ENCODE results near the gene AGK.
A peak's percentile ranks its signal among the peaks of the same experiment; 100 is the strongest.
"Not testable (repeated sequence)": the region's sequence is repeated elsewhere in the genome, so short reads cannot be mapped to it uniquely, and the experiment has no call there.

Gene AGK

DNA sequence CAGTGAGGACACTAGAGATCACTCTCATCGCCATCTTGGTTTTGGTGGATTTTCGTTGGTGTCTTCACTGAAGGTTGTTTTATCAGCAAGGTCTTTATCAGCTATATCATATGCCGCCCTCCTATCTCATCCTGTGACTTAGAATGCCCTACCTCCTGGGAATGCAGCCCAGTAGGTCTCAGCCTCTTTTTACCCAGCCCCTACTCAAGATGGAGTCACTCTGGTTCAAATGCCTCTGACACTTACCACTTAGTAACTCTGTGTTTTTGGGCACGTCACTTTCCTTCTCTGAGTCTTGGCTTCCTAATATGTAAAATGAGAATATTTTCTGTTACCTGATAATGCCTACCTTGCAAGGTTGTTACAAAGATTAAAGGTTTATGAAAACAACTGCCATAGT lies 37.7 kb downstream of the AGK start:
- DNase-seq: no peak

DNA sequence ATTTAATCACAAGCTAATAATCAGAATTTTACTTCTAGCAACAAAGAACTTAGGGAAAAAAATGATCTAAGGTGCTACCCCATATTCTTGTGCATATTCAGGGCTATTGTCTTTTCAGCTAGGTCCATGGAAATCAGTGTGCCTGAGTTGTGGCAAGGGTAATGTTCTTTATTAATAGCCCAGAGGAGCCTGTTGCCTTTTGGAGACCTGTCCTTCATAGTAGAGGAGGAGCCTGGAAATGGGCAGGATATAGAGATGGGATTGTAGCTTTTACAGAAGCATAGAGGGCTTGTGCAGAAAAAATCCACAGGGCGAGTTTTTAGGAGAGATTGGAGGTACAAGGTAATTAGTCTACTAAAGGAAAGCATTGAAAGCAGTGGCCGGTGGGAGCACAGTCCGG lies 38.9 kb downstream of the AGK start:
- no peak for DNase-seq

DNA sequence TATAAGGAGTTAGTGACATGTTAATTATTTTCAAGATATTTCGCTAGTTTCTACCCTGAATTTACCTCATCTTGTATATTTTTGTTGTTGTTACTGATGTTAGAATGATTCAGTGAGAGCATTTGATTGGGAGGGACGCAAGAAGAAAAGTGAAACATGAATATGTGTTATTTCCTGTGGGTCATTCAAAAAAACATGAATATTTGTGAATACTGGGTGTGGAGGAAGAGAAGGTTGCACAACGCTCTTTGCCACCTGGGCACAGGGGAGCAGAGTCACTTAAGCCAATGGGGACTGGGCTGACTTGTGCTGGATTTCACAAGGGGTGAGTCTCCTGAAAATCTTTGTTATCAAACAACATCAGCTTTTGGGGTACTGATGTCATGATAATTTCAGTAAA lies 39.5 kb downstream of the AGK start:
- no peak for DNase-seq

- peak; percentile 72 for DNase-seq
Measured at GRCh38 chr7:141593134-141593533, 41.9 kb downstream of the AGK start.

GRCh38 chr7:141597966-141598365 lies 46.8 kb downstream of the AGK start:
- no peak for DNase-seq

DNA sequence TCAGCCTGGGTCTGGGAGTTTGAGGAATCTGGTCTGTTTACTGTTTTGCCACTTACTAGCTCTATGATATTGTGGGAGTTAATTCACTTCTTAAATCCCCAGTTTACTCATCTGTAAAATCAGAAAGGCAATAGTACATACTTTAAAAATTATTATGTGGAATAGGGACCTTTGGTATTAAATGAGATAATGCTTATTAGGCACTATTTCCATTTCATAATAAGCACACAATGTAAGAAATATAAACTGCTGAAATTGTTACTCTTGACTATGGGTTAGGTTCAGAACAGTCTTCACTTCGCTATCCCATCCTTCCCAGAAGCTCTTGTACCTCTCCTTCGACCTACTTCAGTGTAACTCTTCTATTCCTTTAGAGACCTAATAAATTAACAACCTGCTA lies 47.2 kb downstream of the AGK start:
- DNase-seq: no peak

DNA sequence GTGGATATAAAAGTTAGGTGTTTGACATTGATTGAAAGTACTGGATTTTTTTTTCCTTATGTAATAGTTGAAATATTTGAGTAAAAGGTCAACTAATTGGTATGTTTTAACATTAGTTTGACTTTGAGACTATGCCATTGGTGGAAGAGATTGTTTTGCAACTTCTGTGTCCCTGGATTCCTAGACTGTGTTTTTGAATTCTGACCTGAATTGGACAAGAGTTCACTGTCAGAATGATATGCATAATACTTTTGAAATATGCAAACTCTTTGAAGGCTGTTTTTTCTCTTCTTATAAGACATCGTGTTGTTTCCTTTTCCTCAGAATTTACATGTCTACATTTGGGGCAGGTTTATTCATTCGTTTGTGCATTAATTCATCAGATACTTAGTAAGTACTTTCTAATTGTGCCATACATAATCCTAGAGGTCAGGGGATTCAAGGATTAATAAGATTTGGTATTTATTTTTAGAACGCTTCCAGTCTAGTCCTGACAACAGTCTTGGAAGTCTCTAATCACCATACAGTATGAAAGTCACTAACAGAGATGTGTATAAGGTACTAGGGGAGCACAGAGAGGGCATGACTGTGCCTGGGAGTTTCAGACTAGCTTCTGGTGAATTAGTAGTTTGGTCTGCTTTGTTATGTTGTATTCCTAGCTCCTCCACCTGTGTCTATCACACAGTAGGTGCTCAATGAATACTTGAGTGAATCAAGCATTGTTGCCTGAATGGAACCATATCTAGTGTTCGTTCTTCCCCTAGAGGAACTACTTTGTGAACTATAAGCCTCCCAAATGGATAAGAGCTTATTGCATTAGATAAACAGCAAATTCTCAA lies 49.2 kb downstream of the AGK start:
- no peak for DNase-seq

DNA sequence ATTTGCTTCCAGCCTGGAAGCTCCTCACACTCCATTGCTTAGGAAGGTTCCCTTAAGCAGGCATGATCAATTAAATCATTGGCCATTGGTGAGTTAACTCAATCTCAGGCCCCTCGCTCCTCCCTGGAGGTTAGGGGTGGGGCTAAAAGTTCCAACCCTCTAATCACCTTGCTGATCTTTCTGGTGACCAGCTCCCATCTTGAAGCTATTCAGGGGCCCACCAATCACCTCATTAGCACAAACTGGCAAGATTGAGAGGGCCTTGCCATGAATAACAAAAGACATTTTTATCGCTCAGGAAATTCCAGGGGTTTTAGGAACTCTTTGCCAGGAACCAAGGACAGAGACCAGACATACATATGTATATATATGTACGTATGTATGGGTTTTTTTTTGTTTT lies 58.4 kb downstream of the AGK start:
- DNase-seq: no peak

DNA sequence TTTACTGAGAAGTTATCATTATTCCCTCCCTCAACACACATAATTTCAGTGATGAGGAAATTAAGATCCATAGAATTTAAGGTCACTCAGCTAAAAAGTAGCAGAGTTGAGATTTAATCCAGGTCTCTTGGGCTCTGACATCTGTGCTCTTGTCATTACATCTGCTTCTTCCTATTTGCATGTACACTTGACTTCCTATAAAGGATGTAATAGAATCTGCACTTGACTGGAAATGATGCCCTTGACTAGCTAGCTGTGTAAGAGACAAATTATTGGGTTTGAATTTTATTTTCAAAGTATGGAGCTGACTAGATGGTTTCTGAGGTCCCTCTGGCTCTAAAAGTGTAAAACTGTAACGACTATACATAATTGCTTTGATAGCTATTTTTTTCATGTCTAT lies 59.5 kb downstream of the AGK start:
- DNase-seq: no peak

- DNase-seq: no peak
Measured at GRCh38 chr7:141612861-141613260, 61.7 kb downstream of the AGK start.

DNA sequence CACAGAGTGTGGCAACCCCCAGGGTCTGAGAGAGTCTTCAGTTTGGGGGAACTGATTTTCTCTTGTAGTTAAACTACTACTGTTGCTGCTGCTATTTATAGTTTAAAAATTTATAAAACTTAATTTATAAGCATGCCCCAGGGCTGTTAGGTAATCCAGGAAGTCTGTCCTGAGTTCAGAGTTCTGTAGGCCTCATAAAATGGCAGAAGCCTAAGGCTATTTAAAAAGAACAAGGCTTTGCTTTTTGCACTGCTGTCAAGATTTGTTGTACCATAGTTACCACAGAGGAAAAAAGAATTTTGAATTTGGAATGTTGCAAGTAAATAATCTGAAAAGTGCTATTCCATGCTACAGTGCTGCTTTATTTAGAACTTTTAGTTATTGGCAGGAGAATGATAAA lies 66.1 kb downstream of the AGK start:
- DNase-seq: no peak

GRCh38 chr7:141619745-141620144 lies 68.5 kb downstream of the AGK start:
- no peak for DNase-seq

DNA sequence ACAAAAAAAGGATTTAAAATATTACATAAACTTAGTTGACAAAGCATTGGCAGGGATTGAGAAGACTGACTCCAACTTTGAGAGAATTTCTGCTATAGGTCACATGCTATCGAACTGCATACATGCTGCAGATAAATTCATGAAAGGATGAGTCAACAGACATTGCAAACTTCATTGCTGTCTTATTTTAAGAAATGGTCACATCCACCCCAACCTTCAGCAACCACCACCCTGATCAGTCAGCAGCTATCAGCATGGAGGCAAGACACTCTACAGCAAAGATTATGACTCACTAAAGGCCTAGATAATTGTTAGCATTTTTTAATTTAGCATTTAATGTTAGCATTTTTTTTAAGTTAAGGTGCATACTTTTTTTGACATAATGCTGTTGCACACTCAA lies 73.6 kb downstream of the AGK start:
- DNase-seq: no peak

DNA sequence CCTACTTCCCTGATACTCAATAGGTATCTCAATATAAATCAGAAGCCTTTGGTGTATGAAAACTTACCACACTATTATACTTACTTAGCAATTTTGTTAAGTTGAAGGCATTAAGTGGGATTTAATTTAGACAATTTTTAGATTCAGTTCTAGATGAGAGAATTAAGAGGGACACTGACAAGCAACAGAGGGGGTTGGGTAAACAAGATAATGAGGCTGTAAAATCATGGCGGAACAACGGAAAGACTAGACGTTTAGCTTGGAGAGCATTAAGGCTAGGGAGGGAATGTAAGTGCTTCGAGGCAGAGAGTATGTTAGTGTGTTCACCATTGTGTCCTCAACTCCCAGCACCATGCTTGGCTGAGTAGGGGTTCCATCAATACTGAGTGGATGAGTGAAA lies 79.4 kb downstream of the AGK start:
- DNase-seq: no peak

GRCh38 chr7:141631525-141631924 lies 80.3 kb downstream of the AGK start:
- no peak for DNase-seq

DNA sequence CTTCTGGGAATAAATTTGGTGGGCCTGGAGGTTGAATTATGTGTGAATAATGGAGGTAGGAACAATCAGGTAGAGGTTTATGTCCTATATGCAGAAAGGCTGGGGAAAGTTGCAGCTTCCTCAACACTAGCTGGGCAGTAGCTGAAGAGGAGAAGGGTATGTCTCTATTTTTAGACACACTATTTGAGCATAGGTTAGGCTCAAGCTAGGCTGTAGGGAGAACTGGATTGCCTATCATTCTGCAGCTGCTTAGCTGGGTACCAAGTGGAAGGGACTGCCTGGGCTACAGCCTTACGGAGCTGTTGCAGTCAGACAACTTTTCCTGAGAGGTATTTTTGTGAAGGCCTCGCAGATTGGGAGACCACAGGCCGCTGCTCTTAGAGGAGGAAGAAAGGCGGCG lies 82.9 kb downstream of the AGK start:
- DNase-seq: no peak

DNA sequence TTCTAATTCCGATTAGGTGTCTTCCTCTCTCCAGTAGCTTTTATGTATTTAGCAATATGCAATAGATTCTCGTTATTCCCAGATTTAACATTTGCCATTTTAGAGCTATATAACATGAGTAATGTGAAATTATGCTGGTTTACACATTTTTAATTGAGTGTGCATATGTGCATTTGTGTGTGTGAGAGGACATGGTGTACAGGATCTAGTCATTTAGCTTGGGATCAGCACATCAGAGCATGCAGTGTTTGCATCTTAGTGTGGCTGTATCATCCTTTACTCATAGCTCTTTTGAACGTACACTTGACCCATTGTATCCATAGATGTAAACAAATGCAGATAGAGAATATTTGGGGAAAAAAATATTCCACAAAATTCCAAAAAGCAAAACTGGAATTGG lies 84.8 kb downstream of the AGK start:
- no peak for DNase-seq

DNA sequence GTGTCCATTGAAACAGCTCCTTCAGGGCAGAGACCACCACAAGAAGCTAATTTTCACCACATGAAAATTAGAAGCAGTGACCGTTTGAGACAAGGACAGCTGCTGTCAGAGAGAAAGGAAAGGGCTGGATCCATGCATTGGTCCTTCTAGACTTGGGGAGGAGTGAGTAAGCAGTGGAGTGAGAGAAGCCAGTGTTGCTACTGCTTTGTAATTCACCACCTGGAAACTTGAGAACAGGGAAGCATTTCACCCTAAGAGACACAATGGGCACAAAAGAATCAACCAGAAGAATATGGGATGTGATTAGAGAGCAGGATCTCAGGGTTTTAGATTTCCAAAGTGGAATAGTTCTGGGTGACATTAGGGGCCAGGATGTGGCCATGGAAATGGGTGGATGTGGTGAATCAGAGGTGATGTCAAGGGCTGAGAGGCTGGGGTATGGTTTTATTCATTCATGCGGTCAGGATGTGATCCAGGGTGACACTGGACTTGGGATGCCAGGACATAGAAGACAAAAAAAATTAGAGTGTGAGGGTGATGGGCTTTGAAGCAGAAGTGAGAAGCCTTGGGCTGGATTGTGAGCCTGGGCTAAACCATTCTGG lies 89.1 kb downstream of the AGK start:
- DNase-seq: no peak

DNA sequence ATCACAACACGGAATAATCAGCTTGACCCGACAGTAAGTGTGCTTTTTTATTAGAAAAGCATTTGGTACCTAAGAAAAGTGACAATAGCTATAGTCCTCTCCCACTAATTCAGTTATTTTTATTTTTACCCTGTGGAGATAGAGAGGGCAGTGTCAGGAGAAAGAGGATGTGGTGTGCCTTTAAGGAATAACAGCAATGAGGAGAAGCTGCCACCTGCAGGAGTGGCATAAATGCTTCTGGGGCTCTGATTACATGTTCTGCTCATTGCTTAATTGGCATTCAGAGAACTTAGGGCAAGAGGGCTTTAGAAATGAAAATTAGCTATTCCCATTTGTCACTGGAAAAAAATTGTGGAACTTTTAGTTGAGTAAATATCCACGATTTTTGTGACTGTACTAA lies 90.7 kb downstream of the AGK start:
- DNase-seq: no peak

GRCh38 chr7:141645188-141645587 lies 94.0 kb downstream of the AGK start:
- no peak for DNase-seq

GRCh38 chr7:141646826-141647480 lies 95.7 kb downstream of the AGK start:
- peak; percentile 11 for DNase-seq

DNA sequence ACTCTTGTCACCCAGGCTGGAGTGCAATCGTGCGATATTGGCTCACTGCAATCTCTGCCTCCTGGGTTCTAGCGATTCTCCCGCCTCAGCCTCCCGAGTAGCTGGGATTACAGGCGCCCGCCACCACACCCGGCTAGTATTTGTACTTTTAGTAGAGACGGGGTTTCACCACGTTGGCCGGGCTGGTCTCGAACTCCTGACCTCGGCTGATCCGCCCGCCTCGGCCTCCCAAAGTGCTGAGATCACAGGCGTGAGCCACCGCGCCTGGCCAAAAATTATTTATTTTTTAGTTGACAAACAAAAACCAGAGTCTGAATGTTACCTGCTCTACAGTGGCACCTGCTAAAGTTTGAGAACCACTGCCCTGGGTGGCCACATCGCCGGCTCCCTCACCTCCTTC lies 96.5 kb downstream of the AGK start:
- not testable (repeated sequence) for DNase-seq

DNA sequence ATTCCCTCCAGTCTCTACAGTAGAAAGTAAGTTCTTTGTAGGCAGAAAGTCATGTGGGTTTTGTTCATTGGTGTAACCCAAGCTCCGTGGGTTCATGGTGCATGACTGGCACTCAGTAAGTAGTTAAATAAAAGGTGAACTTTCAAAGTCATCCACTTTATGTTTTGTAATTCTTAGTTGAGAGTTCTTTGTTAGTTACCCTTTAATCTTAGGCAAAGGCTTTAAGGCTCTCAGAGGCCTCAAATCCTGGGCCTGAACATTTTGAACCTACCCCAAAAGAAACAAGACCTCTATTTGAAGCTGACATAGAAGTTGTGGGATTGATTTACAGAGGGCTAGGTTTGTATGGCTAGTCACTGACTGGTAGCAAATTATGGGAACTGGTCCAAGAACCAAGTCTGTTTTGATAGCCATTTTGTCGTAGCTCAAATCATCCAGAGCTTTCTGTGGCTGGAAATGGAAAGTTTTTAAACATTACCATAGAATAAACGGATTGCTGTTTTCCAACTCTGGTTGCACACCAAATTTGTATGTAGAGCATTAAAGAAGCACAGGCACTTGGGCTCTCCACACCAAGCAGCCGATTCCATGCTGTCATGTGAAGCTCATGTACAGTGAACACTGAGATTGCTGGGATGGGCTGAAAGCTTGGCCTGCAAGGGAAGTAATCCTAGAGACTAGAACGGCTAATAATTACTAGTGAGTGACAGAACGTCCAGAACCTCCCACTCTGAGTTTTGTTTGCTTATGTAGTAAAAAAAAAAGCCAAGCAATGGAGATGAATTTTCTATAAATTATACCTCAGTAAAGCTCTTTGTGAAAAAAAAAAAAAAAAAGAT lies 97.3 kb downstream of the AGK start:
- no peak for DNase-seq

Data from fibroblast of skin of right quadriceps (primary cell).